Activated CD4-positive, CD25-positive, alpha-beta regulatory T cell treated with anti-CD3 and anti-CD28 coated beads, Interleukin-2, amount 50 U/mL, for 24 hours (primary cell): ENCODE results near the gene TNK2.
"Not testable (repeated sequence)": the region's sequence is repeated elsewhere in the genome, so short reads cannot be mapped to it uniquely, and the experiment has no call there.

Experiments used
- ATAC-seq, 2 donors: fragments of 150-1000 bp; cut with Tn5 transposase; one replicate each; pipeline ENCODE4 v1.10.0; 2021; ENCODE audit warnings: mild to moderate bottlenecking in 1 of 2, moderate library complexity in 1 of 2

Gene TNK2

DNA sequence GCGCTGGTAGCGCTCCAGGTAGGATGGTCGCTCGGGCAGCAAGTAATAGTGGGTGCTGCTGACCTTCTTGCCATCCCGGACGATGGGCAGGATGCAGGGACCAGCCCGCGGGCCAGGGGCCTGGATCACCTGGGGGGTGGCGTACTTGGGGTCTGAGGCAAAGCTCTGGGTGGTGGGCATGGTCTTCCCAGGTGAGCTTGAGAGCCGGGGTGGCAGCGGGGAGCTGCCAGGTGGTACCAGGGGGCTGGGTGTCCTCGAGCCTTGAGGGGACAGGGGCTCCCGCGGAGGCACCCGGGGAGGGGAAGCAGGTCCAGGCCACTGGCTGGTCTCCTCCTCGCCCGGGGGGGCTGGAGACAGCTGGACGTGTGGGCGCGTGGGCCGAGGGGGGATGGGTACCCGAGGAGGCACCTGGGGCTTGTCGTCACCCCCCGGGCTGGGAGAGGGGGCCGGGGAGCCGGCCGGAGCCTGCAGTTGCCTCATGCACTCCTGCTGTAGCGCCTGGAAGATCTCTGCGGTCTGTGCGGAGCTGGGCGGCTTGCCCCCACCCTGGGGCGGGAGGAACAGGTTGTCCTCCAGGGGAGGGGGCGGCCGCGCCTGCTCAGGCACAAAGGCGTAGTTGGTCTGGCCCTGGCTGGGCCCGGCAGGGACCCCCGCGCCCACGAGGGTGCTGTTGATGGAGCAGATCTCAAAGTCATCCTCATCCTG lies 40.6 kb downstream of the TNK2 start:
- no peak for ATAC-seq

DNA sequence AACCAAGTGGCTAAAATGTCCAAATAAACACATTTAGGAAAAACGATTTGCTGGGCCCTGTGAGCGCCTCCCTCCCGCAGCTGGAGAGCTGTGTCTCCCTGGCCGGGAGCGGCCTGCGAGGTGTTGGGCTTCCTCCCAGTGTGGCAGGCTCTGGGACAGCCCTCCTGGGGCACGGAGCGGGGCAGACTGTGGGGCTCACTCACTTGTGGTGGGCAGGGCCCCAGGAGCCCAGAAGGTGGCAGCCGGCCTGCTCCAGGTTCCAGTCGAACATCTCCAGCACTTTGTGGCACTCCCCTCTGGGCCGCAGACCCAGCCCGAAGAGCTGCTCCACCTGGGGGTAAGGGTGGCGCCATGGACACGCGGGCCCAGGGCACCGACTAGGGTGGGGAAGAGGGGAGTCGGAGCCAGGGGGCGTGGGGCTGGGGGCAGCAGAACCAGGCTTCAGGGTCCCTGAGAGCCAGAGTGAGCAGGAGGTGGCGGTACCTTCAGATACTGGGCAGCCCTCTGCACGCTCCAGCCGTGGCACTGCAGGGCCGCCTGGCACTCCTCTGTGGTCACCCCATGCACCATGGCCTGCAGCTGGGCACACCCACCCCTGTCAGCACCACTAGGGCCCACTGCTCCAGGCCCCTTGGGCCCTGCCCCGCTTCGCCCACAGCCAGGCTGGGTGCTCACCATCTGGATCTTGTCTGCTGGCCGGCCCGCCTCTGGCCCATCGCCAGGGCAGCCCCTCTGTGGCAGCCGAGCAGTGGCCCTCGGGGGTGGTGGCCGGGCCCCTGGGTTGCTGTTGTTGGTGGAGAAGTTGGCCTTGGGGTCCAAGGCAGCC lies 41.5 kb downstream of the TNK2 start:
- ATAC-seq, result no peak

DNA sequence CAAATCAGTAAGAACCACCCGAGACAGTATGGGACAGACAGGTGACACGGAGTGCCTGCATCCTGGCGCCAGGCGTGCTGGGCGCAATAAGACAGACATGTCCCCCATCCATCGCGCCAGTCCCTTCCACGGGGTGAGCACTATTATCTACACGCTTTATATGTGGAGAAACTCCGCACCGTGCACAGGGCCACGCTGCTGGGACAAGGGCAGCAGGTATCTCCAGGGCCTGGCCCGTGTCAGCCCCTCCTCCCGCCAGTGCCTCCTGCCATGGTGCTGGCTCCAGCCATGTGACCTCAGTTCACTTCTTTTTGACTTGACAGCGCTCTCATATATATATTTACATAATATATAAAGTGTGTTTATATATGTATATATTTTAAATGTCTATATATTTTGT lies 42.6 kb downstream of the TNK2 start:
- ATAC-seq, result no peak

DNA sequence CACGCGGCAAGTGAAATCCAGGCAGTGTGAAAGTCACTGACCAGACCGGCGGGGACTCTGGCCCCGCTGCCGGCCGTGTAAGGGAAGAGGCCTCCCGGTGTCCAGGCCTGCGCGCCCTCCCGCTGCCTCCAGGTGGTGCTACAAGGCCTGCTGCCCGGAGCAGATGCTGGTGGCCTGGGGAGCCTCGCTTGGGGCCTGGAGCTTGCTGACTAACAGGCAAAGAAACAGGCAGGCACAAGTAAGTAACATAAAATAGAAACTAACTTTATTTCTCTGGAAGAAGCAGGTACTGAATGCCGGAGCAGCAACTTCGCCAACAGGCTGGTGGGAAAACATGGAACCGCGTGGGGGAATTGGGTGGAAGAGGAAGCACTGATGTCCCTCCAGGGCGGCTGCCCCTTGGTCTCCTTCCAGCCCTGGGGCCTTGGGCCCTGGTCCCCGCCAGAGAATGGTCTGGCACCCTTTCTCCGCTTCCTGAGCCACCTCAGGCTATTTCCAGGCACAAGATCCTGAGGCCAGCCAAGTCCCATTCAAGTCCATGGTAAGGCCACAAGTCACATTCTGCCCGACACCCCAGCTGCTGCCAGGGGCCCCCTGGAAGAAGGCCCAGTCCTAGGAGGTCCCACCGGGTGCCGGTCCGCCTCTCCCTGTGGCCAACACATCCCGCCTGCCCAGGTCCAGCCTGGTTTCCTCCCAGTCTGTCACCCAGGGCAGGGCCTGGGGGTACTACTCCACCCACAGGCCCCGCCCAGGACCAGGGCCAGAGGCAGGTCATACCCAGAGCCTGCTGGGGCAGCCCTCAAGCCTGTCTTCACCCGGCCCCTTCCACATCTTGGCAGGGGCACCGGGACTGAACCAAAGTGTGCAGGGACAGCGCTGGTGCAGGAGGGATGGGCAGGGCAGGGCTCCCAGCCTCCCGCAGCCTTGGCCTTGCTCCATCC lies 45.0 kb downstream of the TNK2 start:
- ATAC-seq, result peak; percentile 79 to 89

DNA sequence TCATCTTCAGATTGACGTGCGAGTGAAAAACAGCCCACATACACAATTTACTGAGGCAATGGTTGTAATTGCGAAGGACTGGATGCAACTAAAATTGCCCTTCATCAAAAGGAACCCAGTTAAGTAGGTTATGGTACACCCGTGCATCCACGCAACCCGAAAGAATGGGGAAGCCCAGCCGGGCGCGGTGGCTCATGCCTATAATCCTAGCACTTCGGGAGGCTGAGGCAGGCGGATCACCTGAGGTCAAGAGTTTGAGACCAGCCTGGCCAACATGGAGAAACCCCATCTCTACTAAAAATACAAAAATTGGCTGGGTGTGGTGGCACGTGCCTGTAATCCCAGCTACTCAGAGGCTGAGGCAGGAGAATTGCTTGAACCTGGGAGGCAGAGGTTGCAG lies 46.0 kb downstream of the TNK2 start:
- not testable (repeated sequence) for ATAC-seq

DNA sequence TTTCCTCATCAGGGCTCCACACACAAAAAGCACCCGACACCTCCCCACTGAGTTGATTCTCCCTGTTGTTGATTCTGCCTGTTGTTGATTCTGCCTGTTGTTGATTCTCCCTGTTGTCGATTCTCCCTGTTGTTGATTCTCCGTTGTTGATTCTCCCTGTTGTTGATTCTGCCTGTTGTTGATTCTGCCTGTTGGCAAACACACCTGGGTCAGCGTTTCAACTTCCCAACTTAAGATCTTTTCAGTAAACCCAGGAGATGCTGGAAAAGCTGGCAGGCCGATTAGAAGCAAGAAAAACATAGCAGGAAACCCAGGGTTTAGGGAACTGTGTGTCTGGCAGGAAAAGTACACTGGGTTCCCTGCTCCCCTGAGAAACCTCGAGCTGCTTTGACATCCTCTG lies 47.9 kb downstream of the TNK2 start:
- no peak for ATAC-seq

DNA sequence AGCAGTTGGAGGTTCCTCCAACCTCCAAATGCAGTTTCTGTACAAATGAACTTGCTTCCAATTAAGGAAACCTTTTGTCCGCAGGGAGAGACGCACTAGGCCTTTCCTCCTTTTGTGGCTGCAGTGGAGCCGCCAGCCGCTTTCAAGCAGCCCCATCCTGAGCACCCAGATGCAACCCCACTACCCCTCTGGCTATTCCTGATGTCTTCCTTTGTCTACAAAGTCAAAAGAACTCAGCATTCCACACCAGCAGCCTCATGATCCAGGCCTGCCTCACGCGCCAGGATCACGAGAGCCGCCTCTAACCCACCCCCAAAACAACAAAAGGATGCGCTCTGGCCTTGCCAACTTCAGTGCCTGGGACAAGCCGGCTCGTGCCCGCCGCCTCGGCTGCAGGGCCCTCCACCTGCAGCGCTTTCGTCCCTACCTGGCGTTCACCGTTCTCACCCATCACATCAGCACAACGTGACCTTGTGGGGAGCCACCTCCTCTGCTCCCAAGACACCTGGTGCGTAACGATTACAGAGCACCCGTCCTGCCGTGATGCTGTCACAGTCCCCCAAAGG lies 48.4 kb downstream of the TNK2 start:
- ATAC-seq, result no peak

DNA sequence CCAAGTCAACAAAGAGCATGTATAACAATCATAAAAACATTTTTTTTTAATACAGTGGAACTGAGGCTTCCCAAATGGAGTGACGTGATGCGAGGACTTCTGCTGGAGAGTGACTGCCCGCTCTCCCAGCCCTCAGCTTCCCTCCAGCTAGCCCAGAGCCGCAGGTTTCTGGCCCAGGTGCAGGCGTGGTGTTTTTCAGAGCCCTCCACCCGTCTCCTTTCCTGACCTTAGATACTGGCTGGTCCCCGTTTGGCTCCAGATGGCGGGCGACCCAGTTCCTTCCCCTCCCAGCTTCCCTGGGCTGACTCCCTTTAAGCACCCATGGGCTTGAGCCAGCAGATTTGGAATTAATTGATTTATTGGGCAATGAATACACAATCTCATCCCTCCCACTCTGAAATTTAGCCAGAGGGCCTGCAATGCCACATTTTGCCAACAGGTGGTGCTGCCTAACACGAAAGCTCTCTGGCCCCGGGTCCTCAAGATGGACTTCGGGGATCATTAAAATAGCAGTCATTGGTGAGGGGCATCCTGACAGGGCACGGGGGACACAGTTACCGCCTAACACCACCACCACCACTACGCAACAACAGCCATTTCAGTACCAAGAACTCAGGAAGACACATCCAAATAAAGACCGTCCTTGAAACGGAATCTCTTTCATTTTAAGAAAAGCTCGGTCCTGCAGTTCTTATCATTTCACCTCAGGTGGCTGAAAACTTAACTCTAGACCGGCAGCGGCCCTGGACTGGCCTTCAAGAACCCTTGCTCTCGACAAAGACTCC lies 49.1 kb downstream of the TNK2 start:
- ATAC-seq, result peak; percentile 48 to 60

DNA sequence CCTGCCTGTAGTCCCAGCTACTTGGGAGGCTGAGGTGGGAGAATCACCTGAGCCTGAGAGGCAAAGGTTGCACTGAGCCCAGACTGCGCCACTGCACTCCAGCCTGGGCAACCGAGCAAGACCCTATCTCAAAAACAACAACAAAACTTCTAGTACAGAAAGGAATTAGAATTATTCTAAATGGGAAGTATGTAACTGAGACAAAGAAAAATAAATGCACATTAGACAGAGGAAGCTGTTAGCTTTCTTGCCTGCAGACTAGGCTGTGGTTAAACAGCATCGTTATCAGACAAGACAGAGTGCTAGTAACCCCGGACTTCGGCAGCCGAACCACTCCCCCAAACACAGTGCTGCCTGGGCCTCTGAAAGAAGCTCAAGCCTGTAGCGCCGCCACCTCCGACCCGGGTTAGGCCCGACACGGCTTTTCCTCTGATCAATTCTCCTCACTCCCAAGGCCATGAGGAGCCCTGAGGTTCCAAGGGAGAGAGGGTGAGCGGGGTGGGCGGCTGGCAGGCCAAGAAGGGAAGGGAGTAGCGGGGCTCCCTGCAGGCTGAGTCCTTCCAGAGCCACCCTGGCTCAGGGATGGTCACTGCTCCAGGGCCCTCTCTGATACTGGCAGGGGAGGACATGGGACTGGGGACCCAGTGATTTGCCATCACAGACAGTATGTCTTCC lies 51.8 kb downstream of the TNK2 start:
- no peak for ATAC-seq

DNA sequence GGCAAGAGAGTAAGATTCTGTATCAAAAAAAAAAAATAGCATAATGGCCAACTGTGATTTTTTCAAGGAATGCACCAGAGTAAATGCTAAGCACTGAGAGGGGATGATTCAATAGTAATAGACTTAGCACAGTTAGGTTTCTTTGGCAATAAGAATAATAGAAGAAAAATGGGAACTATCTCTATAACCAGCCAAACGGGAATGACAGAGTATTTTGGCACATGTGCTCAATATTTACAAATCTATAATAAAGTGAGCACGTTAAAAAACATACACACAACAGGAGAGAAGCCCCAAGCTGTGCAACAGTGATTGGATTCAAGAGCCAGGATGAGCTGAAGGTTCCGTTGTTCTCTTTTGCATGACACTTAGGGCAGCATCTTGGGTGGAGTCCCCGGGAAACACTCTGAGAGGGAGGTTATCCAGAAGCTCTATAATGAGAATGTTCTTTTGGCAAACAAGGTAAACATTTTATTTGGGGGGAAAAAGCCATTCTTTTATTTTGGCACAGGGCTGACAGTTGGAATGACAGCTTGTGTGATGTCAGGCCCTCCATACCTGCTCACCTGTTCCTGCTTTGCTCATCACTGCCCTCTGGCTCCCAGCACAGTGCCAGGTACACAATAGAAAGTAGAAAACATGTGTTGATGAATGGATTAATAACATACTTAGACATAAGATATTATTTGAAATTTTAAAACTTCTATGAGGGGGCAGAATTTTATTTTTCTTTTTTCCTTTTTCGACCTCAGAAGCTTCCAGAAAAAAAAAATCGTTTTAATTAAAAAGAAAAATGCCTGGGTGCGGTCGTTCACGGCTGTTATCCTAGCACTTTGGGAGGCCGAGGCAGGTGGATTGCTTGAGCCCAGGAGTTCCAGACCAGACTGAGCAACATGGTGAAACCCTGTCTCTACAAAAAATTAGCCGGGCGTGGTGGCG lies 52.6 kb downstream of the TNK2 start:
- ATAC-seq, result no peak

DNA sequence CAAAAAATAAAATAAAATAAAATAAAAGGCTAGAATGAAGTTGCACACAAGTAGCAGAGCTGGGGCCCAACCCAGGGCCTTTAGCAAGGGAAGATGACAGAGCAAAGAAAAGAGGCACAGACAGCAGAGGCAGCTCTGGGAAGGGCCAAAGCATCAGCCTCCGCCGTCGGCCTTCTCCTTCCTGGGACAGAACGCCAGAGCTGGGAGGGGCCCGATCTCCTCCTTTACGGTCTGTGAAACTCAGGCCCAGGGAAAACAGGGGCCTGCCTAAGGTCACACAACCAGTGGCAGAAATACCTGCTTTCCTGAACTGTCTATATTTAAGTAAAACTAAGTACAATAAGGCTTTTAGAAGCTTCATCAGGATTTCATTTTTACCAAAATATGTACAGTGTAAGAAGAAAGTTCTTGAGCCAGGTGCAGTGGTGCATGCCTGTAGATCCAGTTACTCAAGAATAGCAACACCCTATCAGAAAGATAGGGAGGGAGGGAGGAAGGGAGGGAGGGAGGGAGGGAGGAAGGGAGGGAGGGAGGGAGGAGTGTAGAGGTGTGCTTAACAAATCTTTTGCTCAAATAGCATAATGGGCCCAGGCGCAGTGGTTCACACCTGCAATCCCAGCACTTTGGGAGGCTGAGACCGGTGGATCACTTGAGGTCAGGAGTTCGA lies 53.6 kb downstream of the TNK2 start:
- ATAC-seq, result no peak

DNA sequence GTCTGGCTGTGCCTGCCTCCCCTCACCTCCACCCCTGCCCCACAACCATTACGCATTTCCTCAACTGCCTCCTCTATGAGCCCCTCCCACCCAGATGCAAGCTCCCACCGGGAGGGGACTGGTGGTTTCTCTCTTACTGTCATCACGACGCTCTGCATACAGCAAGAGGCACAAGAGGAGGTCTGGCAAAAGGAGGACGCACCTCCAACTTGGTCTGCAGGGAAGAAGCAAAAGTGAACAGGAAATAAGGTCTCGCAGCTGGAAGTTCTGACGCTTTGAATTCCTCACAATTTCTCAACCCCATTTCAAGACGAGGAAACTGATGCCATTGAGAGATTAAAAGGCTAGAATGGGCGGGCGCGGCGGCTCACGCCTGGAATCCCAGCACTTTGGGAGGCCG lies 54.4 kb downstream of the TNK2 start:
- no peak for ATAC-seq

DNA sequence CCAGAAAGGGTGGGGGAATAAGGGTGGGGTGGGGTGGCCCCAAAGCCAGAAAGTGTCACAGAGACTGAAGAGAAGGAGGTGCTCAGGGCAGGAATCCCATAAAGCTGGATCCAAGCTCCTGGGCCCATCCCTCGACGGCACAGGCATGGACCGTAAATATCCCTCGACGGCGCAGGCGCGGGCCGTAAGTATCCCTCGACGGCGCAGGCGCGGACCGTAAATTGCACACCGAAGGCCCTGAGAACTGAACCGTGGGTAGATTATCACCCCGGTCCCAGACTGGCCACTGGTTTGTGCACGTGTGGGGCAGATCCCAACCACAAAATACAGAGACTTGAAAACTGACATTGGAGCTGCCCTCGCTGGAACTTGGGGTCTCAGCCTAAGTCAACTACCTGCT lies 55.3 kb downstream of the TNK2 start:
- no peak for ATAC-seq

DNA sequence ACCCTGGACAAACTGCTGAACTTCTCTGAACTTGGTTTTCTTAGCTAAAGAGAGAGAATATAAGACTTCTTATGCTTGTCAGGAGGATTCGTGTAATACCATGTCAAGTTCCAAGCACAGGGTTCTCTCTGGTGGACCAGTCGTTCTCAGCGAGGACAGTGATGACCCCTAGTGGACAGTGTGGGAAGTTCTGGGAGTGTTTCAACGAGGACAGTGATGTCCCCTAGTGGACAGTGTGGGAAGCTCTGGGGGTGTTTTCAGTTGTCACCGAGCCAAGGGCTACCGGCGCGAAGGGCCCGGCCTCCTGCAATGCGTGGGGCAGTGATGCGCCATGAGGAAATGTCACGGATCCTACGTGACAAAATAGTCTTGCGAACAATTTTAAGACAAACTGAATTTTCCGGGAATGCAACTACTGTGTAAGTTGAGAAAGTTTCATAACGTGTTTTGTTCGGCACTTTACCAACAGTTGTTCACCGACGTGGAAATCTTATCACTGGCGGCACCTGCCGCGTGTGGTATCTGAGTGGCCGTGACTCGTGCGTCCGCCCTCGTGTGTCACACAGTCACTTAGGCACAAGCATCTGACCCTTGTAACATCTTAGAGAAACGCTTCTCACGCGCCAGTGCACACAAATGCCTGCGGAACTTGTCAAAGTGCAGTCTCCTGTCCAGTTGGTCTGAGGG lies 57.4 kb downstream of the TNK2 start:
- ATAC-seq, result peak; percentile 91 to 94

DNA sequence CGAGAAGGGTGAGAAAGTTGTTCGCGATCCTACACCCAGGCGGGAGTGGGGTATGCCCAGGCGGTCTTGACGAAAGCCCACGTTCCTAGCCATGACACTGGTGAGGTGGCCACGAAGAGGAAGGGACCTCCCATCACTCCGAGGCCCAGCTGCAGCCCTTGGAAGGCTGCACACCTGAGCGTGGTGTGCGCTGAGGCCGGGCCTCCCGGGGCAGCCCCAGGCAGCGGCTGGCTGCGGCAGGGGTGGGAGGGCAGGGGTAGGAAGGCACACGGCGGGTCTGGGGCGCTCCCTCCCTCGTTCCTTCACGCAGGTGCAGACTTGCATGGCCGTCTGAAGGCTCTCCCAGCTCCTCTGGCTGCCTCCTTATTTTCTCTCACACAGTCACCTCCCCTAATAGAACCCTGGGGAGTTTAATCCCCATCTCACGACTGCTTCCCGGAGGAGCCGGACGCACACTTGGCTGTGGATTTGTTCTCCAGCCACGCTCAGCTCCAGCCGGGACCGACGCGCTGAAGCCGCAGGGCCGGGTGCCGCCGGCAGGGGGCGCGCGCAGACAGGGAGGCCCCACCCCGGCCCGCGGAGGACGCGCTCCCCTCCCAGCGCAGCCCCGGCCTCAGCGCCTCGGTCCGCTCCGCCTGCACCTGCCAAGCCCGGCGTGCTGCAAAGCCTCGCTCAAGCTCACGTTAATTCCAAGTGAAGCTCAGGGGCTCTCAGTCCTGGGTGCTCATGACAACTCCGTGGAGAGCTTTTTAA lies 58.9 kb downstream of the TNK2 start:
- ATAC-seq, result no peak

DNA sequence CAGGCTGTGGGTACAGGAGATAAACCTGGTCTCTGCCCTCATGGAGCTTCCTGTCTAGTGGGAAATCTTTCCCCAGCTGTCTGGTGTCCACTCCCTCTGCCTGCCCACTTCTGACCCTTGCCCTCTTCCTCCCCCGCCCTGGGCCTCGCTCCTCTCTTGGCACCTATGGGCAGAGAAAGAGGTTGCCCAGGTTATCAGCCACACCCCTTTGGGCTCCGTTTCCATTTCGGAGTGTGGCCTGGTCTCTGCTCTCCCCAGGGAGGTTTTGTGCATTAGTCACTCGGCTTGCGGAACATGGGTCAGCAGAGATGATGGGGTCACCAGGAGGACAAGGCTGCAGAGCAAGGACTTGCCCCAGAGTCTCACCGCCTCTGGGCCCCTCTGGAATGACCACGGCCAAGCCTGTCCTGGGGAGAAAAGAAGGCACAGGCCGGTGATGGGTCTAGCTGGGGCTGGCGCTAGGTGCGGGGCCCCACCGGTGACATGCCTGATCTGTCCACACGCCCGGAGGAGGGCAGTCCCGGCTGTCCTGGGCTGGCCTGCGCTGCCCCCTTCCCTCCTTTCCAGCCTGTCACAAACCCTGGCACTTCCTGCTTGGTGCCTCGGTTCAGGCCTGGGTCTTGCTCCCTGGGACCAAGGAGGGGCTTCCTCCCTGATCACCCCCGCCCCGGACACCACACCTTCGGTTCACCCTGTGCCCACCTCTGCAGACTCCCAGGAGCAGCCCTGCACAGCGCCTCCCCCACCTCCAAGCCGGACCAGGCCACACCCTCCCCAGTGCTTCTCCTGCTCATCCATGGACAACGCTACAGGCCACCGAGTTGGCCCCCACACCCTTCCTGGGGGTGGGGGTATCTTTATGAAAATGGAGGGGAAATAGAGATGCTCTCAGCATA lies 61.0 kb downstream of the TNK2 start:
- ATAC-seq, result no peak

DNA sequence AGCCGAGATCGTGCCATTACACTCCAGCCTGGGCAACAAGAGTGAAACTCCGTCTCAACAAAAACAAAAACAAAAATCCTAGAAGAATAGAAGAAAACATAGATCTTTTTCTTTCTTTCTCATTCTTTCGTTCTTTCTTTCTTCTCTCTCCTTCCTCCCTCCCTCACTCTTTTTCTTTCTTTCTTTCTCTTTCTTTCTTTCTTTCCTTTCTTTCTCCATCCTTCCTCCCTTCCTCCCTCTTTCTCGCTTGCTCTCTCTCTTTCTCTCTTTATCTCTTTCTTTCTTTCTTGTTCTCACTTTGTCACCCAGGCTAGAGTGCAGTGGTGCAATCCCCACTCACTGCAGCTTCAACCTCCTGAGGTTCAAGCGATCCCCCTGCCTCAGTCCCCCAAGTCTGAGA lies 62.9 kb downstream of the TNK2 start:
- no peak for ATAC-seq
